Activated gamma-delta T cell treated with anti-CD3 and anti-CD28 coated beads, Interleukin-2, amount 50 U/mL, for 16 hours (primary cell): ENCODE measurements around the gene TFAP2B.

Source experiments
- DNase-seq: peaks from one replicate; pipeline ENCODE4 v3.0.0-alpha.2; 2020; ENCODE audit warnings: low read depth

The TFAP2B gene

GRCh38 chr6:50825375-50826036, 6.8 kb downstream of the TFAP2B start:
- DNase-seq: no peak

- no peak for DNase-seq
Observed at GRCh38 chr6:50826037-50826761, 7.5 kb downstream of the TFAP2B start.

- DNase-seq: no peak
Observed at GRCh38 chr6:50826803-50827202, 8.1 kb downstream of the TFAP2B start.

GRCh38 chr6:50829049-50829448, 10.4 kb downstream of the TFAP2B start:
- DNase-seq: no peak

- DNase-seq: no peak
Observed at GRCh38 chr6:50829898-50830444, 11.3 kb downstream of the TFAP2B start.

- no peak for DNase-seq
Observed at GRCh38 chr6:50831186-50831585, 12.5 kb downstream of the TFAP2B start.

GRCh38 chr6:50832912-50833311, 14.2 kb downstream of the TFAP2B start:
- DNase-seq: no peak

- no peak for DNase-seq
Observed at GRCh38 chr6:50834929-50835410, 16.3 kb downstream of the TFAP2B start.

GRCh38 chr6:50836231-50836630, 17.6 kb downstream of the TFAP2B start:
- DNase-seq: no peak

- no peak for DNase-seq
Observed at GRCh38 chr6:50837589-50838445, 19.1 kb downstream of the TFAP2B start.

GRCh38 chr6:50840112-50840810, 21.6 kb downstream of the TFAP2B start:
- DNase-seq: no peak

GRCh38 chr6:50840811-50841192, 22.1 kb downstream of the TFAP2B start:
- DNase-seq: no peak

- no peak for DNase-seq
Observed at GRCh38 chr6:50842446-50842845, 23.8 kb downstream of the TFAP2B start.

GRCh38 chr6:50842861-50843384, 24.3 kb downstream of the TFAP2B start:
- DNase-seq: no peak

GRCh38 chr6:50843842-50844241, 25.2 kb downstream of the TFAP2B start:
- no peak for DNase-seq

GRCh38 chr6:50845499-50846143, 26.9 kb downstream of the TFAP2B start:
- DNase-seq: no peak

- no peak for DNase-seq
Observed at GRCh38 chr6:50846144-50846851, 27.6 kb downstream of the TFAP2B start.

- DNase-seq: no peak
Observed at GRCh38 chr6:50846852-50847155, 28.1 kb downstream of the TFAP2B start.

GRCh38 chr6:50847890-50848594, 29.4 kb downstream of the TFAP2B start:
- no peak for DNase-seq
